Measurements from ENCODE around the gene ZNF217.
"Not testable (repeated sequence)": the region's sequence is repeated elsewhere in the genome, so short reads cannot be mapped to it uniquely, and the experiment has no call there.

ZNF217 gene

GRCh38 chr20:53598140-53599043, 4.8 kb upstream of the ZNF217 start:
- no peak for DNase-seq (ENCODE audit: low read depth)

GRCh38 chr20:53597521-53598120, 4.0 kb upstream of the ZNF217 start:
- no peak for DNase-seq (ENCODE audit: low read depth)

GRCh38 chr20:53597030-53597482, 3.4 kb upstream of the ZNF217 start:
- no peak for DNase-seq (ENCODE audit: low read depth)

GRCh38 chr20:53596189-53597001, 2.8 kb upstream of the ZNF217 start:
- not testable (repeated sequence) for DNase-seq (ENCODE audit: low read depth)

GRCh38 chr20:53595742-53596141, 2.1 kb upstream of the ZNF217 start:
- not testable (repeated sequence) for DNase-seq (ENCODE audit: low read depth)

- no peak for DNase-seq (ENCODE audit: low read depth)
Observed at GRCh38 chr20:53595018-53595378, 1.4 kb upstream of the ZNF217 start.

- DNase-seq (ENCODE audit: low read depth): peak; percentile 99
Observed at GRCh38 chr20:53594068-53595017, 704 bp upstream of the ZNF217 start.

GRCh38 chr20:53592992-53593465, 610 bp downstream of the ZNF217 start:
- no peak for DNase-seq (ENCODE audit: low read depth)

- peak; percentile 37 for DNase-seq (ENCODE audit: low read depth)
Observed at GRCh38 chr20:53592454-53592991, 1.1 kb downstream of the ZNF217 start.

- not testable (repeated sequence) for DNase-seq (ENCODE audit: low read depth)
Observed at GRCh38 chr20:53591941-53592441, 1.6 kb downstream of the ZNF217 start.

- DNase-seq (ENCODE audit: low read depth): not testable (repeated sequence)
Observed at GRCh38 chr20:53591206-53591741, 2.4 kb downstream of the ZNF217 start.

GRCh38 chr20:53590608-53591007, 3.0 kb downstream of the ZNF217 start:
- not testable (repeated sequence) for DNase-seq (ENCODE audit: low read depth)

- DNase-seq (ENCODE audit: low read depth): not testable (repeated sequence)
Observed at GRCh38 chr20:53590122-53590521, 3.5 kb downstream of the ZNF217 start.

- not testable (repeated sequence) for DNase-seq (ENCODE audit: low read depth)
Observed at GRCh38 chr20:53589321-53590065, 4.1 kb downstream of the ZNF217 start.

GRCh38 chr20:53587157-53587703, 6.4 kb downstream of the ZNF217 start:
- DNase-seq (ENCODE audit: low read depth): not testable (repeated sequence)

GRCh38 chr20:53586640-53587039, 7.0 kb downstream of the ZNF217 start:
- DNase-seq (ENCODE audit: low read depth): no peak

- DNase-seq (ENCODE audit: low read depth): not testable (repeated sequence)
Observed at GRCh38 chr20:53585910-53586309, 7.7 kb downstream of the ZNF217 start.

GRCh38 chr20:53585004-53585569, 8.6 kb downstream of the ZNF217 start:
- not testable (repeated sequence) for DNase-seq (ENCODE audit: low read depth)

GRCh38 chr20:53584550-53584913, 9.1 kb downstream of the ZNF217 start:
- not testable (repeated sequence) for DNase-seq (ENCODE audit: low read depth)
